HCT116 (cell line): ENCODE data around the gene TLCD3A. TPM values are rescaled to one million over a fixed set of nuclear protein-coding genes. Genes with fewer than 3 reads are reported as not detected.

Experiments used
- ATAC-seq: fragments of 200-7000 bp; cut with Tn5 transposase; 2 replicates; pipeline ENCODE4 v1.9.1; 2020; ENCODE audit warnings: mild to moderate bottlenecking, moderate library complexity
- BruUV-seq: library from RNA; stranded (reverse); fragments of 400-500 nt; replicated peaks from 2 replicates; lab custom pipeline; 2021; lab: Mats Ljungman, UMichigan
- CTCF ChIA-PET: fragments of 300-600 bp; sonication (Branson Sonifier 250); formaldehyde crosslinking; loops from one replicate; lab custom pipeline; 2021; ENCODE audit warnings: antibody characterized with exemption; lab: Charles Lee
- POLR2A ChIA-PET: fragments of 300-600, 350-600 bp; sonication (Branson Sonifier 250); formaldehyde crosslinking; loops from one replicate; lab custom pipeline; 2021; ENCODE audit warnings: antibody characterized with exemption; lab: Charles Lee
- RAD21 ChIA-PET, 2 experiments: fragments of 300-600 bp; sonication (Branson Sonifier 250); formaldehyde crosslinking; loops; one replicate each; lab custom pipeline; 2023; ENCODE audit warnings: low total read pairs in 2 of 2; ENCODE audit not compliant: uncharacterized antibody in 2 of 2, unreplicated experiment in 2 of 2, low non-redundant PET in 1 of 2; lab: Charles Lee
- DNase-seq: peaks from one replicate; pipeline ENCODE4 v3.0.0-alpha.2; 2010; ENCODE audit warnings: low read depth, low spot score
- H2AFZ ChIP-seq: fragments of 200-600 bp; shearing (Covaris generic), sonication (generic); 2 replicates; pipeline ENCODE4 v1.6.1; 2017; ENCODE audit warnings: low read depth, mixed run types, mixed read lengths, antibody characterized with exemption, low read length; ENCODE audit not compliant: poor library complexity, severe bottlenecking
- H3K27ac ChIP-seq: 2 replicates; pipeline ENCODE4 v1.5.1; 2012; ENCODE audit warnings: low read depth, low read length
- H3K27me3 ChIP-seq: fragments of 200-600 bp; sonication (generic); 2 replicates; pipeline ENCODE4 v1.6.1; 2016; ENCODE audit warnings: mixed run types, low read length, mixed read lengths; ENCODE audit not compliant: insufficient read depth
- H3K36me3 ChIP-seq, 2 experiments: fragments of 200-500 bp in 1 of 2; fragments of 200-600 bp in 1 of 2; sonication (Bioruptor generic) in 1 of 2; sonication (generic) in 1 of 2; 2 replicates each; pipeline versions ENCODE4 v1.5.1 to v1.6.1; 2014 to 2016; ENCODE audit warnings: low read length in 2 of 2, inconsistent platforms in 1 of 2, mixed read lengths in 1 of 2, mixed run types in 1 of 2; ENCODE audit not compliant: insufficient read depth in 2 of 2, control insufficient read depth in 1 of 2
- H3K4me1 ChIP-seq, 2 experiments: fragments of 200-600 bp in 1 of 2; sonication (generic) in 1 of 2; 2 replicates each; pipeline versions ENCODE4 v1.5.1 to v1.6.1; 2012 to 2017; ENCODE audit warnings: low read length in 2 of 2, inconsistent platforms in 1 of 2, mild to moderate bottlenecking in 1 of 2, mixed read lengths in 1 of 2, mixed run types in 1 of 2, moderate library complexity in 1 of 2; ENCODE audit not compliant: insufficient read depth in 2 of 2, control insufficient read depth in 1 of 2
- H3K4me2 ChIP-seq: fragments of 200-600 bp; sonication (generic); 2 replicates; pipeline ENCODE4 v1.6.1; 2017; ENCODE audit warnings: mixed run types, low read length, mixed read lengths
- H3K4me3 ChIP-seq, 2 experiments: fragments of 200-600 bp in 1 of 2; sonication (generic) in 1 of 2; replicated peaks in 1 of 2; 2 replicates each; pipeline ENCODE4 v1.5.1; 2011 to 2016; ENCODE audit warnings: low read length in 2 of 2, control low read depth in 1 of 2, low read depth in 1 of 2, mild to moderate bottlenecking in 1 of 2, mixed read lengths in 1 of 2, mixed run types in 1 of 2
- H3K79me2 ChIP-seq: fragments of 200-600 bp; sonication (generic); 2 replicates; pipeline ENCODE4 v1.6.1; 2017; ENCODE audit warnings: mild to moderate bottlenecking, mixed run types, low read length, moderate library complexity, mixed read lengths; ENCODE audit not compliant: insufficient read depth
- H3K9ac ChIP-seq: fragments of 200-600 bp; sonication (generic); 2 replicates; pipeline ENCODE4 v1.6.1; 2016; ENCODE audit warnings: low read length, mixed read lengths
- H3K9me2 ChIP-seq: fragments of 200-600 bp; sonication (generic), shearing (Covaris generic); 2 replicates; pipeline ENCODE4 v1.6.1; 2017; ENCODE audit warnings: mixed run types, mild to moderate bottlenecking, moderate library complexity; ENCODE audit not compliant: insufficient read depth
- H3K9me3 ChIP-seq, 2 experiments: fragments of 200-500 bp in 1 of 2; fragments of 200-600 bp in 1 of 2; sonication (Bioruptor generic) in 1 of 2; sonication (generic) in 1 of 2; 2 replicates each; pipeline ENCODE4 v1.6.1; 2014 to 2017; ENCODE audit warnings: low read length in 2 of 2, mixed read lengths in 2 of 2, inconsistent platforms in 1 of 2, low read depth in 1 of 2, mild to moderate bottlenecking in 1 of 2, mixed run types in 1 of 2, moderate library complexity in 1 of 2; ENCODE audit not compliant: control insufficient read depth in 1 of 2, insufficient read depth in 1 of 2
- H4K20me1 ChIP-seq: fragments of 200-600 bp; sonication (generic), shearing (Covaris generic); 2 replicates; pipeline ENCODE4 v1.6.1; 2017; ENCODE audit warnings: mixed run types, mild to moderate bottlenecking, moderate library complexity; ENCODE audit not compliant: insufficient read depth
- ATF3 ChIP-seq: IDR thresholded peaks from 2 replicates; pipeline ENCODE4 v1.6.1; 2012
- REST ChIP-seq: IDR thresholded peaks from 2 replicates; pipeline ENCODE4 v1.6.1; 2012; ENCODE audit warnings: low read depth
- SIN3A ChIP-seq: IDR thresholded peaks from 2 replicates; pipeline ENCODE4 v1.6.1; 2012; ENCODE audit warnings: low read depth
- ZFX ChIP-seq: fragments of 450-650 bp; IDR thresholded peaks from 2 replicates; pipeline ENCODE4 v1.6.1; 2017
- intact Hi-C: fragments of 100-400 bp; cut with micrococcal nuclease; formaldehyde crosslinking; loops from 2 replicates; pipeline ENCODE4 v1.10.0; 2022
- total RNA-seq: library from RNA; stranded (reverse); gene quantifications from one replicate; pipeline ENCODE4 v1.2.1, GENCODE V29; 2021; ENCODE audit not compliant: unreplicated experiment
- TF ChIP-seq, protein P1 (sequence below): IDR thresholded peaks from 2 replicates; pipeline ENCODE4 v1.6.1; 2011; ENCODE audit warnings: mild to moderate bottlenecking, low read length, moderate library complexity; ENCODE audit not compliant: insufficient replicate concordance; ENCODE audit errors: extremely low read depth

The TLCD3A gene
- total RNA-seq, 1 experiment from 2014 or later, result 26.0 TPM

DNA sequence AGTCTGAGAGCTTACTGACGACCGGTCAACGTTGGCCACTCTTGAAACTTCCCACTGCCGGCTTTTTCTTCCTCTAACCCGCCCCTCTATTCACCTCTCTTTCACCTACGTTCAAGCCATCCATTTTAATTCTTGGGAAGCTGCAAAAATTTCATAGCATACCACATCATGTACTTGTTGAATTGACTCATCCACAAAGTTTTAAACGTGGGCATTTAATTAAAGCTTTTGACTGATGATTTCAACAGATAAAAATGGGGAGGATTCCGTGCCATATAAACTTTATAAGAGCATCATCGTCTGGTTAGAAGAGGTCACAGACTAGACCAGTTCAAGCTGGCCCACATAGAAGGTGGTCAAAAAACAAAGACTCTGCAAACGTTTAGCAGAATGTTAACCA is 40.3 kb upstream of the TLCD3A start:
- no peak overlapping the region for H3K27ac ChIP-seq

More for the DNA sequence above, 40.3 kb upstream of the TLCD3A start:
- Histone ChIP-seq H3K4me2 (no peak overlapping the region), H4K20me1 (no peaks in the 10 kb centered on the region), H2AFZ (no peak overlapping the region), H3K9me2 (no peaks in the 10 kb centered on the region), H3K27me3 (no peaks in the 10 kb centered on the region), H3K4me3 (no peak overlapping the region), H3K79me2 (no peaks in the 10 kb centered on the region), H3K9me3 (no peaks in the 10 kb centered on the region), H3K9ac (no peak overlapping the region), H3K4me1 (peaks cover 0 to 11% of the 10 kb centered on the region in 2 experiments; a peak in 1 of 4 replicates), H3K36me3 (peaks cover 14 to 21% of the 10 kb centered on the region in 2 experiments; a peak in 2 of 4 replicates)
- CTCF ChIA-PET, result no interaction called here
- intact Hi-C loops, result no loop called here
- ATAC-seq (no peak), DNase-seq (no peak)
- POLR2A ChIA-PET, result no interaction called here
- no TSS peak for BruUV-seq
- no peak for TF ChIP-seq REST
- no peak for TF ChIP-seq ZFX
- TF ChIP-seq ATF3, result no peak
- TF ChIP-seq, protein P1, sequence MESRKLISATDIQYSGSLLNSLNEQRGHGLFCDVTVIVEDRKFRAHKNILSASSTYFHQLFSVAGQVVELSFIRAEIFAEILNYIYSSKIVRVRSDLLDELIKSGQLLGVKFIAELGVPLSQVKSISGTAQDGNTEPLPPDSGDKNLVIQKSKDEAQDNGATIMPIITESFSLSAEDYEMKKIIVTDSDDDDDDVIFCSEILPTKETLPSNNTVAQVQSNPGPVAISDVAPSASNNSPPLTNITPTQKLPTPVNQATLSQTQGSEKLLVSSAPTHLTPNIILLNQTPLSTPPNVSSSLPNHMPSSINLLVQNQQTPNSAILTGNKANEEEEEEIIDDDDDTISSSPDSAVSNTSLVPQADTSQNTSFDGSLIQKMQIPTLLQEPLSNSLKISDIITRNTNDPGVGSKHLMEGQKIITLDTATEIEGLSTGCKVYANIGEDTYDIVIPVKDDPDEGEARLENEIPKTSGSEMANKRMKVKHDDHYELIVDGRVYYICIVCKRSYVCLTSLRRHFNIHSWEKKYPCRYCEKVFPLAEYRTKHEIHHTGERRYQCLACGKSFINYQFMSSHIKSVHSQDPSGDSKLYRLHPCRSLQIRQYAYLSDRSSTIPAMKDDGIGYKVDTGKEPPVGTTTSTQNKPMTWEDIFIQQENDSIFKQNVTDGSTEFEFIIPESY, result no peak
- TF ChIP-seq SIN3A, result no peak
- RAD21 ChIA-PET, result interaction anchor here in 1 of 2 experiments (1.2 kb wide), 1 partner anchor 280 kb away, joined by 3 read pairs; no protein-coding TSS in a partner anchor
